ENCODE measurements around the gene CAPN5. TPM values are rescaled to one million over a fixed set of nuclear protein-coding genes. Genes with fewer than 3 reads are reported as not detected.

The CAPN5 gene
- total and polyA plus RNA-seq, 2 donors (not counting 1 experiment from before 2014, with no cell fraction given) = 17.5 to 20.4 TPM

GRCh38 chr11:77167791-77168190, 101.0 kb downstream of the CAPN5 start:
- no peak overlapping the region for H3K9ac ChIP-seq (ENCODE audit: insufficient read depth, low read length)
- no peaks in the 10 kb centered on the region for H3K79me2 ChIP-seq (ENCODE audit: control insufficient read depth, insufficient read depth, low read length)
- H3K9me3 ChIP-seq (ENCODE audit: control insufficient read depth, insufficient read depth, low read depth, low read length) = no peaks in the 10 kb centered on the region
- peaks cover 8% of the 10 kb centered on the region for H3K27me3 ChIP-seq (ENCODE audit: control insufficient read depth, insufficient read depth, low read length)
- DNase-seq (ENCODE audit: low read depth in 2 of 2) = no peak
- H2AFZ ChIP-seq (ENCODE audit: low read length) = no peak overlapping the region
- no peaks in the 10 kb centered on the region for H3K4me1 ChIP-seq (ENCODE audit: control insufficient read depth, extremely low read depth, insufficient read depth, low read length)
- no peaks in the 10 kb centered on the region for H4K20me1 ChIP-seq (ENCODE audit: control insufficient read depth, extremely low read depth, insufficient read depth, low read length)
- no peak overlapping the region for H3K4me2 ChIP-seq (ENCODE audit: extremely low read depth, insufficient read depth, low read length)
- no peaks in the 10 kb centered on the region for H3K36me3 ChIP-seq (ENCODE audit: control insufficient read depth, insufficient read depth, low read length)
- no peak overlapping the region for H3K27ac ChIP-seq (ENCODE audit: insufficient read depth, low read length)
- TF ChIP-seq CTCF (conservative IDR thresholded peaks at IDR 0.05 in 1 of 2, IDR thresholded peaks at IDR 0.05 in 1 of 2; ENCODE audit: low read depth in 1 of 2, low read length in 2 of 2) = no peak
- no peak for TF ChIP-seq EZH2 (IDR thresholded peaks at IDR 0.05; ENCODE audit: low read length, missing control alignments)
- no peak overlapping the region for H3K4me3 ChIP-seq (replicated peaks in 1 of 4; ENCODE audit: control extremely low read depth in 1 of 4, insufficient read depth in 1 of 4, low read depth in 3 of 4, low read length in 4 of 4)

- Histone ChIP-seq H3K36me3 (ENCODE audit: control insufficient read depth, insufficient read depth, low read length) (no peaks in the 10 kb centered on the region), H3K79me2 (ENCODE audit: control insufficient read depth, insufficient read depth, low read length) (no peaks in the 10 kb centered on the region), H3K4me2 (ENCODE audit: extremely low read depth, insufficient read depth, low read length) (no peak overlapping the region), H3K4me3 (replicated peaks in 1 of 4; ENCODE audit: control extremely low read depth in 1 of 4, insufficient read depth in 1 of 4, low read depth in 3 of 4, low read length in 4 of 4) (no peak overlapping the region), H3K27me3 (ENCODE audit: control insufficient read depth, insufficient read depth, low read length) (peaks cover 8% of the 10 kb centered on the region), H4K20me1 (ENCODE audit: control insufficient read depth, extremely low read depth, insufficient read depth, low read length) (no peaks in the 10 kb centered on the region), H3K27ac (ENCODE audit: insufficient read depth, low read length) (no peak overlapping the region), H3K4me1 (ENCODE audit: control insufficient read depth, extremely low read depth, insufficient read depth, low read length) (no peaks in the 10 kb centered on the region), H3K9me3 (ENCODE audit: control insufficient read depth, insufficient read depth, low read depth, low read length) (no peaks in the 10 kb centered on the region), H2AFZ (ENCODE audit: low read length) (no peak overlapping the region), H3K9ac (ENCODE audit: insufficient read depth, low read length) (no peak overlapping the region)
- no peak for DNase-seq (ENCODE audit: low read depth in 2 of 2)
- TF ChIP-seq CTCF (conservative IDR thresholded peaks at IDR 0.05 in 1 of 2, IDR thresholded peaks at IDR 0.05 in 1 of 2; ENCODE audit: low read depth in 1 of 2, low read length in 2 of 2) (no peak), EZH2 (IDR thresholded peaks at IDR 0.05; ENCODE audit: low read length, missing control alignments) (no peak)
Measured at GRCh38 chr11:77170107-77170506, 103.3 kb downstream of the CAPN5 start.

- H4K20me1 ChIP-seq (ENCODE audit: control insufficient read depth, extremely low read depth, insufficient read depth, low read length) = no peaks in the 10 kb centered on the region
- H3K4me2 ChIP-seq (ENCODE audit: extremely low read depth, insufficient read depth, low read length) = no peak overlapping the region
- no peak overlapping the region for H2AFZ ChIP-seq (ENCODE audit: low read length)
- H3K79me2 ChIP-seq (ENCODE audit: control insufficient read depth, insufficient read depth, low read length) = no peaks in the 10 kb centered on the region
- TF ChIP-seq EZH2 (IDR thresholded peaks at IDR 0.05; ENCODE audit: low read length, missing control alignments) = no peak
- TF ChIP-seq CTCF (conservative IDR thresholded peaks at IDR 0.05 in 1 of 2, IDR thresholded peaks at IDR 0.05 in 1 of 2; ENCODE audit: low read depth in 1 of 2, low read length in 2 of 2) = no peak
- H3K9me3 ChIP-seq (ENCODE audit: control insufficient read depth, insufficient read depth, low read depth, low read length) = no peaks in the 10 kb centered on the region
- no peaks in the 10 kb centered on the region for H3K36me3 ChIP-seq (ENCODE audit: control insufficient read depth, insufficient read depth, low read length)
- H3K4me1 ChIP-seq (ENCODE audit: control insufficient read depth, extremely low read depth, insufficient read depth, low read length) = no peaks in the 10 kb centered on the region
- peaks cover 3% of the 10 kb centered on the region for H3K27me3 ChIP-seq (ENCODE audit: control insufficient read depth, insufficient read depth, low read length)
- DNase-seq (ENCODE audit: low read depth in 2 of 2) = no peak
- H3K27ac ChIP-seq (ENCODE audit: insufficient read depth, low read length) = no peak overlapping the region
- no peak overlapping the region for H3K9ac ChIP-seq (ENCODE audit: insufficient read depth, low read length)
- H3K4me3 ChIP-seq (replicated peaks in 1 of 4; ENCODE audit: control extremely low read depth in 1 of 4, insufficient read depth in 1 of 4, low read depth in 3 of 4, low read length in 4 of 4) = no peak overlapping the region
Measured at GRCh38 chr11:77171254-77171653, 104.5 kb downstream of the CAPN5 start.

All from fibroblast of lung (primary cell).